Right lobe of liver (tissue), 6 donors: Measurements from ENCODE around the gene BCL7C. TPM values are rescaled to one million over a fixed set of nuclear protein-coding genes. Genes with fewer than 3 reads are reported as not detected.

Source experiments
- ATAC-seq, 4 donors: fragments of 200-7000 bp; cut with Tn5 transposase; one replicate each; pipeline ENCODE4 v1.9.1; 2020; ENCODE audit warnings: mild to moderate bottlenecking in 4 of 4, moderate library complexity in 4 of 4
- DNase-seq, 3 donors: peaks; one replicate each; pipeline ENCODE4 v3.0.0-alpha.2; 2020
- H3K27ac ChIP-seq, 3 donors: fragments of 200-600 bp; one replicate each; pipeline ENCODE4 v1.8.0; 2022
- H3K27me3 ChIP-seq, 2 donors: fragments of 200-600 bp; one replicate each; pipeline ENCODE4 v1.8.0; 2022
- H3K36me3 ChIP-seq, 4 donors: fragments of 200-600 bp; sonication (generic) in 1 of 4; one replicate each; pipeline versions ENCODE4 v1.5.1 to v1.8.0; 2017 to 2022; ENCODE audit warnings: control low read depth in 1 of 4
- H3K4me1 ChIP-seq, 4 donors: fragments of 200-600 bp; sonication (generic) in 1 of 4; one replicate each; pipeline versions ENCODE4 v1.5.1 to v1.8.0; 2017 to 2022; ENCODE audit warnings: control low read depth in 1 of 4
- H3K4me3 ChIP-seq, 3 donors: fragments of 200-600 bp; one replicate each; pipeline ENCODE4 v1.8.0; 2022
- H3K9me3 ChIP-seq, 4 donors: fragments of 200-600 bp; sonication (generic) in 1 of 4; one replicate each; pipeline versions ENCODE4 v1.5.1 to v1.8.0; 2017 to 2022; ENCODE audit warnings: control low read depth in 1 of 4
- POLR2A ChIP-seq: fragments of 450-650 bp; IDR thresholded peaks from one replicate; pipeline ENCODE4 v1.6.1; 2017; ENCODE audit warnings: antibody characterized with exemption, mild to moderate bottlenecking
- WGBS: methylation state at CpG from one replicate; pipeline ENCODE4 v1.1.6; 2018; ENCODE audit warnings: low coverage, low lambda C conversion rate; ENCODE audit not compliant: insufficient coverage; ENCODE audit errors: missing lambda C conversion rate; 5-methylcytosine and 5-hydroxymethylcytosine counted together
- intact Hi-C, 2 donors: fragments of 100-400 bp; cut with DNase I; formaldehyde crosslinking; loops; one replicate each; pipeline versions ENCODE4 v1.11.2 to v1.14.1; 2022
- total RNA-seq, 6 experiments: library from RNA; depleted of rRNA in 2 of 6; stranded (reverse); fragments of >200 nt in 2 of 6; fragmentation: NEBNext Ultra II Directional in 3 of 6; extraction: Animal tissue kit (Norgen Biotek cat#: 25700) in 3 of 6; gene quantifications; one replicate each; pipeline versions ENCODE4 v1.1.0 to v1.2.4, GENCODE V29; 2016 to 2023
- TF ChIP-seq, protein P1 (sequence below), 4 donors: fragments of 200-600 bp in 3 of 4; fragments of 450-650 bp in 1 of 4; IDR thresholded peaks; one replicate each; pipeline versions ENCODE4 v1.5.1 to v1.8.0; 2016 to 2022; ENCODE audit warnings: antibody characterized with exemption in 4 of 4, mild to moderate bottlenecking in 2 of 4
- donor health status: DM: no; HTN: yes; CAD: no.
- donor health status: DM: no; HTN: no; CAD: no.
- donor health status: DM: no; HTN: no; CAD: no.
- donor health status: DM: no; HTN: yes; CAD: no.
- donor health status: DM: no; HTN: yes; CAD: no.

BCL7C gene
- total RNA-seq, 6 experiments from 2014 or later, result 5.9 to 14.3 (median 7.9) TPM

DNA sequence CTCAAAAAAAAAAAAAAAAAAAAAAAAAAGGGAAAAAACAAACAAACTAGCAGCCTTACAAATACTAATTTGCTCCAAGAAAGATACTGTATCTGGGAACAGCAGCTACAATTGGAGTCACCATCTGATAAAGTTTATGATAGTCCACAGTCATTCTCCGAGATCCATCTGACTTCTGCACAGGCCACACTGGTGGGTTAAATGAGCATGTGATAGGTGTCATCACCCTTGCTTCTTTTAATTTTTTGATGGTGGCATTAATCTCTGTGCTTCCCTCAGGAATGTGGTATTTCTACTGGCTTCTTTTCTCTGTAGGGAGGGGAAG lies 49.6 kb downstream of the BCL7C start:
- Histone ChIP-seq H3K36me3 (no peaks in the 10 kb centered on the region), H3K4me3 (no peak overlapping the region), H3K9me3 (no peaks in the 10 kb centered on the region), H3K27me3 (no peaks in the 10 kb centered on the region), H3K4me1 (peaks cover 0 to 14% (median 5%) of the 10 kb centered on the region in 4 donors), H3K27ac (no peak overlapping the region)
- WGBS, result 25% methylated on average over 1 of the region's 1 CpG
- no peak for DNase-seq
- intact Hi-C loops, result no loop called here
- no peak for ATAC-seq
- TF ChIP-seq, protein P1, sequence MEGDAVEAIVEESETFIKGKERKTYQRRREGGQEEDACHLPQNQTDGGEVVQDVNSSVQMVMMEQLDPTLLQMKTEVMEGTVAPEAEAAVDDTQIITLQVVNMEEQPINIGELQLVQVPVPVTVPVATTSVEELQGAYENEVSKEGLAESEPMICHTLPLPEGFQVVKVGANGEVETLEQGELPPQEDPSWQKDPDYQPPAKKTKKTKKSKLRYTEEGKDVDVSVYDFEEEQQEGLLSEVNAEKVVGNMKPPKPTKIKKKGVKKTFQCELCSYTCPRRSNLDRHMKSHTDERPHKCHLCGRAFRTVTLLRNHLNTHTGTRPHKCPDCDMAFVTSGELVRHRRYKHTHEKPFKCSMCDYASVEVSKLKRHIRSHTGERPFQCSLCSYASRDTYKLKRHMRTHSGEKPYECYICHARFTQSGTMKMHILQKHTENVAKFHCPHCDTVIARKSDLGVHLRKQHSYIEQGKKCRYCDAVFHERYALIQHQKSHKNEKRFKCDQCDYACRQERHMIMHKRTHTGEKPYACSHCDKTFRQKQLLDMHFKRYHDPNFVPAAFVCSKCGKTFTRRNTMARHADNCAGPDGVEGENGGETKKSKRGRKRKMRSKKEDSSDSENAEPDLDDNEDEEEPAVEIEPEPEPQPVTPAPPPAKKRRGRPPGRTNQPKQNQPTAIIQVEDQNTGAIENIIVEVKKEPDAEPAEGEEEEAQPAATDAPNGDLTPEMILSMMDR (IDR thresholded peaks at IDR 0.05), result no peak

DNA sequence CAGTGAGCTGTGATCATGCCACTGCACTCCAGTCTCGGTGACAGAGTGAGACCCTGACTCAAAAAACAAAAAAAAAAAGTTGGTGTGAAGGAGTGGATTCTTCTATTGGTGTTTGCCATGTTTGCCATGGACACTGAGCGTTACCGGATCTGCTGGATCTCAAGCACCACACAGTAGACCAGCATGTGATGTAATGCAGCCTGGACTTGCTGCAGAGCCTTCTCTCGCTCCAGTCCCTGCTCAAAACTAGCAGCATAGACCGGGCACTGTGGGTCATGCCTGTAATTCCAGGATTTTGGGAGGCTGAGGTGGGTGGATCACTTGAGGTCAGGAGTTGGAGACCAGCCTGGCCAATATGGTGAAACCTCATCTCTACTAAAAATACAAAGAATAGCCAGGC lies 50.4 kb downstream of the BCL7C start:
- 73% methylated on average over 2 of the region's 5 CpGs for WGBS
- no peak for DNase-seq
- H3K4me3 ChIP-seq, result no peak overlapping the region
- no peaks in the 10 kb centered on the region for H3K9me3 ChIP-seq
- no peaks in the 10 kb centered on the region for H3K36me3 ChIP-seq
- intact Hi-C loops, result no loop called here
- no peak for ATAC-seq
- no peak overlapping the region for H3K27ac ChIP-seq
- H3K27me3 ChIP-seq, result no peaks in the 10 kb centered on the region
- peaks cover 0 to 14% (median 5%) of the 10 kb centered on the region in 4 donors for H3K4me1 ChIP-seq
- no peak for TF ChIP-seq POLR2A
- TF ChIP-seq, protein P1 (IDR thresholded peaks at IDR 0.05), result no peak

DNA sequence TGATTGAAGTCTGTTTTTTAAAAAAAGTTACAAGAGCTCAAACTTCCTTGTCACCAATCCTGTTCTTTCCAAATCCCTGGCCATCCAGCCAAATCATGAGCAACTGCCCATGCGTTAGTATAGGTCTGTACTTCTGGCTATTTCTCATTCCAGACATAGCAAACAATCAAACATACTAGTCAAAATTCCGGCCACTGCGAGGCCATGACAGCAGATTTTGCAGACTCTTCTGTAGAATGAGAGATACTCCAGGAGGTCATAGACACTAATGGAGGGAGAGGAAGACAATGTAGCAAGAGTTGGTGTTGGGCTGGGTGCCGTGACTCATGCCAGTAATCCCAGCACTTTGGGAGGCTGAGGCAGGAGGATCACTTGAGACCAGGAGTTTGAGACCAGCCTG lies 50.9 kb downstream of the BCL7C start:
- DNase-seq, result no peak
- Histone ChIP-seq H3K4me1 (peaks cover 0 to 14% (median 5%) of the 10 kb centered on the region in 4 donors), H3K9me3 (no peaks in the 10 kb centered on the region), H3K36me3 (no peaks in the 10 kb centered on the region), H3K27me3 (no peaks in the 10 kb centered on the region), H3K4me3 (no peak overlapping the region), H3K27ac (no peak overlapping the region)
- ATAC-seq, result no peak
- WGBS, result 89% methylated on average over 4 of the region's 4 CpGs
- intact Hi-C loops, result no loop called here
- TF ChIP-seq, protein P1 (IDR thresholded peaks at IDR 0.05), result no peak
- no peak for TF ChIP-seq POLR2A

DNA sequence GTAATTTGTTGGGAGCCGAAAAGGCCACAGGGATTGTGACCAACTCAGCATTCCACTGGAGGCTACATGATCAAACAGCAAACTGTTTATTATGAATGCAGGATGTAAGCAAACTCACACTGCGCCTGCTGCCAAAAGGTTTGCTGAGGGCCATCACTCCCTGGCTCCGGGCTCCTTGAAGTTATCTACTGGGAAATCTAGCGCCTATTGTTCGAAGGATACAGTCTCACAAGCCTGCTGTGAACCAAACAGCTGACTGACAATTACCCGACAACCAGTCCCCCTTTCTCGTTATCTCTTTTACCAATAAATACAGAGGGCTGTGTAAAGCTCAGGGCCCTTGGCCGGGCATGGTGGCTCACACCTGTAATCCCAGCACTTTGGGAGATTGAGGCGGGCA lies 52.5 kb downstream of the BCL7C start:
- Histone ChIP-seq H3K4me1 (peaks cover 0 to 14% (median 5%) of the 10 kb centered on the region in 4 donors), H3K27ac (no peak overlapping the region), H3K27me3 (no peaks in the 10 kb centered on the region), H3K9me3 (no peaks in the 10 kb centered on the region), H3K36me3 (no peaks in the 10 kb centered on the region), H3K4me3 (no peak overlapping the region)
- intact Hi-C loops, result no loop called here
- DNase-seq (no peak), ATAC-seq (no peak)
- TF ChIP-seq POLR2A, result no peak
- TF ChIP-seq, protein P1 (IDR thresholded peaks at IDR 0.05), result no peak
- WGBS, result 100% methylated on average over 3 of the region's 9 CpGs

DNA sequence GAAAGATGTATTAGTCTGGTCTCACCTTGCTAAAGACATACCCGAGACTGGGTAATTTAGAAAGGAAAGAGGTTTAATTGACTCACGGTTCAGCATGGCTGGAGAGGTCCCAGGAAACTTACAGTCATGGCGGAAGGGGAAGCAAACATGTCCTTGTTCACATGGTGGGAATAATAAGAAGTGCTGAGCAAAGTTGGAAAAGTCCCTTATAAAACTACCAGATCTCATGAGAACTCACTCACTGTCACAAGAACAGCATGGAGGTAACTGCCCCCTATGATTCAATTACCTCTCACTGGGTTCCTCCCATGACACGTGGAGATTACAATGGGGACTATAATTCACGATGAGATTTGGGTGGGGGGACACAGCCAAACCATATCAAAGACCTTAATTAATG lies 53.3 kb downstream of the BCL7C start:
- intact Hi-C loops, result no loop called here
- H3K4me3 ChIP-seq, result no peak overlapping the region
- H3K27ac ChIP-seq, result no peak overlapping the region
- no peaks in the 10 kb centered on the region for H3K27me3 ChIP-seq
- no peaks in the 10 kb centered on the region for H3K9me3 ChIP-seq
- ATAC-seq, result no peak
- 95% methylated on average over 3 of the region's 5 CpGs for WGBS
- TF ChIP-seq POLR2A, result no peak
- TF ChIP-seq, protein P1 (IDR thresholded peaks at IDR 0.05), result no peak
- no peak for DNase-seq
- no peaks in the 10 kb centered on the region for H3K36me3 ChIP-seq
- H3K4me1 ChIP-seq, result peaks cover 0 to 12% (median 4%) of the 10 kb centered on the region in 4 donors
